IMR-90 (cell line): Measurements from ENCODE around the gene PHF14. TPM values are rescaled to one million over a fixed set of nuclear protein-coding genes. Genes with fewer than 3 reads are reported as not detected.

Experiments used
- ATAC-seq: fragments of 200-7000 bp; cut with Tn5 transposase; 2 replicates; pipeline ENCODE4 v1.9.1; 2020; ENCODE audit warnings: low read depth, mild to moderate bottlenecking, moderate library complexity
- BruUV-seq: library from RNA; stranded (reverse); fragments of 400-500 nt; replicated peaks from 2 replicates; lab custom pipeline; 2021; lab: Mats Ljungman, UMichigan
- CTCF ChIA-PET: fragments of 300-600 bp; formaldehyde crosslinking; extraction: SDS; loops from one replicate; lab custom pipeline; 2021; ENCODE audit warnings: antibody characterized with exemption; lab: Yijun Ruan, JAX
- POLR2A ChIA-PET: fragments of 300-600 bp; sonication (Branson Sonifier 250); formaldehyde crosslinking; loops from one replicate; lab custom pipeline; 2022; ENCODE audit warnings: antibody characterized with exemption; ENCODE audit not compliant: unreplicated experiment; lab: Charles Lee
- DNase-seq: peaks from one replicate; pipeline ENCODE4 v3.0.0; 2013
- H2AFZ ChIP-seq: replicated peaks from 2 replicates; pipeline ENCODE3; 2013; ENCODE audit warnings: low read length, mild to moderate bottlenecking; ENCODE audit not compliant: poor library complexity
- H2AK5ac ChIP-seq: 2 replicates; pipeline ENCODE4 v1.6.1; 2013; ENCODE audit warnings: low read depth, low read length, inconsistent platforms
- H2AK9ac ChIP-seq: replicated peaks from 2 replicates; pipeline ENCODE3; 2013; ENCODE audit warnings: mild to moderate bottlenecking, low read depth, low read length, moderate library complexity; ENCODE audit not compliant: poor library complexity
- H2BK120ac ChIP-seq: 2 replicates; pipeline ENCODE4 v1.6.1; 2013; ENCODE audit warnings: low read depth, low read length, inconsistent platforms
- H2BK15ac ChIP-seq: 3 replicates; pipeline ENCODE4 v1.6.1; 2013; ENCODE audit warnings: low read depth, low read length, inconsistent platforms
- H2BK20ac ChIP-seq: 2 replicates; pipeline ENCODE4 v1.6.1; 2013; ENCODE audit warnings: low read depth, mild to moderate bottlenecking, inconsistent platforms, low read length, moderate library complexity
- H2BK5ac ChIP-seq: 2 replicates; pipeline ENCODE4 v1.6.1; 2013; ENCODE audit warnings: mild to moderate bottlenecking, low read depth, low read length, inconsistent platforms; ENCODE audit not compliant: poor library complexity, severe bottlenecking
- H3K14ac ChIP-seq: replicated peaks from 2 replicates; pipeline ENCODE4 v1.6.1; 2013; ENCODE audit warnings: low read depth, low read length, inconsistent platforms
- H3K18ac ChIP-seq: 2 replicates; pipeline ENCODE4 v1.6.1; 2013; ENCODE audit warnings: low read depth, low read length, control low read depth
- H3K23ac ChIP-seq: 2 replicates; pipeline ENCODE4 v1.6.1; 2013; ENCODE audit warnings: low read depth, low read length, inconsistent platforms
- H3K27ac ChIP-seq: 2 replicates; pipeline ENCODE4 v1.5.1; 2013; ENCODE audit warnings: mild to moderate bottlenecking, control low read depth, low read length; ENCODE audit not compliant: insufficient read depth
- H3K27me3 ChIP-seq: 2 replicates; pipeline ENCODE4 v1.6.1; 2013; ENCODE audit warnings: low read length; ENCODE audit not compliant: control insufficient read depth, insufficient read depth
- H3K36me3 ChIP-seq: 2 replicates; pipeline ENCODE4 v1.6.1; 2013; ENCODE audit warnings: low read length, mixed read lengths; ENCODE audit not compliant: control insufficient read depth, insufficient read depth
- H3K4ac ChIP-seq: 2 replicates; pipeline ENCODE4 v1.6.1; 2013; ENCODE audit warnings: low read depth, low read length, inconsistent platforms
- H3K4me1 ChIP-seq: 2 replicates; pipeline ENCODE4 v1.6.1; 2013; ENCODE audit warnings: low read length, mixed read lengths; ENCODE audit not compliant: control insufficient read depth, insufficient read depth
- H3K4me2 ChIP-seq: 2 replicates; pipeline ENCODE4 v1.6.1; 2013; ENCODE audit warnings: low read depth, mild to moderate bottlenecking, control low read depth, low read length, moderate library complexity
- H3K4me3 ChIP-seq: 2 replicates; pipeline ENCODE4 v1.5.1; 2013; ENCODE audit warnings: low read depth, mild to moderate bottlenecking, control low read depth, low read length, moderate library complexity; ENCODE audit not compliant: insufficient read depth
- H3K56ac ChIP-seq: 2 replicates; pipeline ENCODE4 v1.6.1; 2013; ENCODE audit warnings: low read length, inconsistent platforms; ENCODE audit not compliant: insufficient read depth; ENCODE audit errors: extremely low read depth
- H3K79me1 ChIP-seq, 2 experiments: 2 replicates each; pipeline ENCODE4 v1.6.1; 2013; ENCODE audit warnings: low read length in 2 of 2, inconsistent platforms in 1 of 2, low read depth in 1 of 2
- H3K9ac ChIP-seq: 2 replicates; pipeline ENCODE4 v1.6.1; 2013; ENCODE audit warnings: low read depth, low read length, control low read depth
- H3K9me1 ChIP-seq: 2 replicates; pipeline ENCODE4 v1.6.1; 2013; ENCODE audit warnings: low read length, inconsistent platforms; ENCODE audit not compliant: insufficient read depth
- H3K9me3 ChIP-seq: 2 replicates; pipeline ENCODE4 v1.6.1; 2013; ENCODE audit warnings: low read length; ENCODE audit not compliant: control insufficient read depth, insufficient read depth
- H4K20me1 ChIP-seq: 2 replicates; pipeline ENCODE4 v1.6.1; 2013; ENCODE audit warnings: low read length, inconsistent platforms; ENCODE audit not compliant: insufficient read depth
- H4K5ac ChIP-seq: 2 replicates; pipeline ENCODE4 v1.6.1; 2013; ENCODE audit warnings: mild to moderate bottlenecking, low read depth, low read length, control low read depth
- H4K8ac ChIP-seq, 2 experiments: 2 replicates each; pipeline ENCODE4 v1.6.1; 2013; ENCODE audit warnings: low read depth in 2 of 2, low read length in 2 of 2, control low read depth in 1 of 2, inconsistent platforms in 1 of 2
- H4K91ac ChIP-seq: 2 replicates; pipeline ENCODE4 v1.6.1; 2013; ENCODE audit warnings: low read depth, low read length, inconsistent platforms; ENCODE audit not compliant: insufficient read depth
- WGBS, 2 experiments: methylation state at CpG; one replicate each; pipeline versions ENCODE4 v1.1.5 to v1.1.7; 2013; ENCODE audit warnings: missing lambda C conversion rate in 2 of 2; ENCODE audit not compliant: insufficient read length in 1 of 2; ENCODE audit errors: extremely low coverage in 2 of 2; 5-methylcytosine and 5-hydroxymethylcytosine counted together
- dilution Hi-C: fragments of 300-500 bp; cut with HindIII; formaldehyde crosslinking; loops from one replicate; pipeline ENCODE4 v1.14.3; 2018; ENCODE audit warnings: low sequenced_read_pairs; ENCODE audit not compliant: unreplicated experiment
- in situ Hi-C: fragments of 300-500 bp; cut with MboI; formaldehyde crosslinking; loops from 3 replicates; pipeline ENCODE4 v1.14.3; 2019; ENCODE audit warnings: low sequenced_read_pairs, inconsistent platforms, mixed read lengths
- intact Hi-C: fragments of 100-400 bp; cut with micrococcal nuclease; formaldehyde crosslinking; loops from 2 replicates; pipeline ENCODE4 v1.10.0; 2022
- polyA plus RNA-seq, 3 experiments: library from polyadenylated mRNA; depleted of rRNA; stranded (reverse); fragments of >200 nt; gene quantifications; 2 replicates each; pipeline ENCODE4 v1.2.3, GENCODE V29; 2012; ENCODE audit warnings: low replicate concordance in 1 of 3
- total RNA-seq: library from RNA; depleted of rRNA; stranded (reverse); fragments of >200 nt; gene quantifications from 2 replicates; pipeline ENCODE4 v1.2.3, GENCODE V29; 2012
- TF ChIP-seq, protein P1 (sequence below): fragments of 150-350 bp; IDR thresholded peaks from 2 replicates; pipeline ENCODE4 v1.6.1; 2016; ENCODE audit warnings: low read depth, mild to moderate bottlenecking, low read length, moderate library complexity, borderline replicate concordance

PHF14 gene
- total and polyA plus RNA-seq, 2 of the 4 experiments (the other 2 are of a cell fraction), result 8.7 to 17.2 TPM

DNA sequence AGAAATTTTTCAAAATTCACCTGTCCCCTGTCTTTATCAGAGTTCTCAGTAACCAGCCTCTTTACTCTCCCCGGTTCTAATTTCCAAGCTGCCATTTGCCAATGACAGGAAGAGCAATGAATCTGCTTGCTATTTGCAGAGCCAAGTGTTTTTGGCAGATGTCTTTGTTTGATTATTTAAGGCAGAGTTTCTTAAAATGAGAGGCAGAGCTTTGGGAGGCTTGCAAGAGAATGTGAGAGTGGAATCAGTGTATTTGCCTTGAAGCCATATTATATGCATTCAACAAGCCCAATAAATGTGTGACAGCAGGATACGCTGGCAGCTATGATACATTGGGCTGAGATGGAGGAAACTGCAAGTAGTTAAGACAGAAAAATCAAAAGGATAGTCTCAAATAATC is 196.5 kb downstream of the PHF14 start:
- dilution Hi-C loops (no loop called here), in situ Hi-C loops (no loop called here), intact Hi-C loops (no loop called here)
- Histone ChIP-seq H3K4ac (no peak overlapping the region), H2BK15ac (no peak overlapping the region), H4K8ac (no peak overlapping the region), H3K23ac (no peak overlapping the region), H3K9ac (no peak overlapping the region), H3K27me3 (no peaks in the 10 kb centered on the region), H2AK5ac (no peak overlapping the region), H3K4me2 (no peak overlapping the region), H3K79me1 (no peaks in the 10 kb centered on the region), H2AK9ac (no peak overlapping the region), H2BK5ac (no peak overlapping the region), H3K4me1 (no peaks in the 10 kb centered on the region), H3K18ac (no peak overlapping the region), H3K4me3 (no peak overlapping the region), H3K9me3 (no peaks in the 10 kb centered on the region), H3K14ac (no peak overlapping the region), H3K27ac (no peak overlapping the region), H2AFZ (no peak overlapping the region), H4K91ac (no peak overlapping the region), H3K56ac (no peak overlapping the region), H4K20me1 (no peaks in the 10 kb centered on the region), H3K36me3 (no peaks in the 10 kb centered on the region), H3K9me1 (no peaks in the 10 kb centered on the region), H4K5ac (no peak overlapping the region), H2BK120ac (no peak overlapping the region), H2BK20ac (no peak overlapping the region)
- TF ChIP-seq, protein P1, sequence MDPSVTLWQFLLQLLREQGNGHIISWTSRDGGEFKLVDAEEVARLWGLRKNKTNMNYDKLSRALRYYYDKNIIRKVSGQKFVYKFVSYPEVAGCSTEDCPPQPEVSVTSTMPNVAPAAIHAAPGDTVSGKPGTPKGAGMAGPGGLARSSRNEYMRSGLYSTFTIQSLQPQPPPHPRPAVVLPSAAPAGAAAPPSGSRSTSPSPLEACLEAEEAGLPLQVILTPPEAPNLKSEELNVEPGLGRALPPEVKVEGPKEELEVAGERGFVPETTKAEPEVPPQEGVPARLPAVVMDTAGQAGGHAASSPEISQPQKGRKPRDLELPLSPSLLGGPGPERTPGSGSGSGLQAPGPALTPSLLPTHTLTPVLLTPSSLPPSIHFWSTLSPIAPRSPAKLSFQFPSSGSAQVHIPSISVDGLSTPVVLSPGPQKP, result no peak
- DNase-seq (no peak), ATAC-seq (no peak)
- POLR2A ChIA-PET, result no interaction called here
- WGBS, 2 experiments, result 20% methylated on average over 1 of the region's 2 CpGs; no CpG with 5 or more reads in 1 of the 2 experiments
- CTCF ChIA-PET, result no interaction called here
- BruUV-seq, result no TSS peak
